Pancreas (tissue), 10 donors: ENCODE data around the gene CEBPG. TPM values are rescaled to one million over a fixed set of nuclear protein-coding genes. Genes with fewer than 3 reads are reported as not detected.

ENCODE experiments used
- ATAC-seq, 4 donors: fragments of 200-7000 bp; cut with Tn5 transposase; one replicate each; pipeline versions ENCODE4 v1.8.0 to v1.9.1; 2020; ENCODE audit warnings: mild to moderate bottlenecking in 4 of 4, moderate library complexity in 4 of 4
- DNase-seq, 6 donors: peaks; one replicate each; pipeline ENCODE4 v3.0.0-alpha.2; 2020
- FAIRE-seq: peaks from 2 replicates; lab custom pipeline; 2012; peaks lifted over from hg19 to GRCh38; lab: Jason Lieb, UNC
- H3K27ac ChIP-seq, 4 donors: fragments of 200-600 bp; sonication (generic); 1 replicate in 3 of 4; 2 replicates in 1 of 4; pipeline versions ENCODE4 v1.5.0 to v1.8.0; 2020
- H3K27me3 ChIP-seq, 4 donors: fragments of 200-600 bp; one replicate each; pipeline ENCODE4 v1.8.0; 2021
- H3K36me3 ChIP-seq, 3 donors: fragments of 200-600 bp; sonication (generic) in 1 of 3; one replicate each; pipeline versions ENCODE4 v1.5.0 to v1.8.0; 2020 to 2021
- H3K4me1 ChIP-seq, 3 donors: fragments of 200-600 bp; one replicate each; pipeline ENCODE4 v1.8.0; 2021
- H3K4me3 ChIP-seq, 4 donors: fragments of 200-600 bp; sonication (generic) in 2 of 4; one replicate each; pipeline versions ENCODE4 v1.5.0 to v1.8.0; 2020 to 2021
- H3K9me3 ChIP-seq, 4 donors: fragments of 200-600 bp; one replicate each; pipeline ENCODE4 v1.8.0; 2021
- WGBS, 2 donors: extraction: QIAGEN DNeasy Blood & Tissue Kit; methylation state at CpG; one replicate each; pipeline ENCODE4 v1.1.7; 2013; 5-methylcytosine and 5-hydroxymethylcytosine counted together
- intact Hi-C, 3 donors: fragments of 100-400 bp; cut with DNase I; formaldehyde crosslinking; loops; one replicate each; pipeline versions ENCODE4 v1.11.1 to v1.14.2; 2022
- polyA plus RNA-seq, 2 donors: library from polyadenylated mRNA; stranded (reverse); fragments of 200-250 nt; gene quantifications; one replicate each; pipeline ENCODE4 v1.2.3, GENCODE V29; 2013
- total RNA-seq, 6 donors: library from RNA; stranded (reverse); fragmentation: NEBNext Ultra II Directional in 4 of 6; extraction: Animal tissue kit (Norgen Biotek cat#: 25700) in 4 of 6; gene quantifications; one replicate each; pipeline versions ENCODE4 v1.2.1 to v1.2.4, GENCODE V29; 2021 to 2023
- TF ChIP-seq, protein P1 (sequence below), 4 donors: fragments of 200-600 bp; sonication (generic) in 3 of 4; IDR thresholded peaks; one replicate each; pipeline versions ENCODE4 v1.5.0 to v1.8.0; 2021; ENCODE audit warnings: antibody characterized with exemption in 4 of 4
- donor health status: healthy with polysubstance abuse.
- donor health status: DM: no; HTN: no; CAD: no; lungs with moderate emphysema.
- donor health status: DM: no; HTN: no; CAD: no.
- donor health status: control.
- donor health status: control.
- donor health status: Bipolar disorder and iron deficiency.
- donor health status: DM: yes; HTN: yes; CAD: no.
- donor health status: DM: no; HTN: no; CAD: no.
- donor health status: DM: no; HTN: no; CAD: no.
- donor health status: DM: yes; HTN: yes; CAD: no.

The CEBPG gene
- total and polyA plus RNA-seq, 8 donors = 6.2 to 34.5 (median 9.4) TPM

GRCh38 chr19:33390101-33390907 lies 16.8 kb downstream of the CEBPG start:
- WGBS, 2 donors = 67 to 69% methylated on average over 18 to 19 of the region's 19 CpGs
- Histone ChIP-seq H3K27ac (peak overlapping the region in 2 of 4 donors; percentile 33 to 57), H3K27me3 (no peaks in the 10 kb centered on the region), H3K36me3 (no peaks in the 10 kb centered on the region), H3K9me3 (no peaks in the 10 kb centered on the region), H3K4me3 (no peak overlapping the region), H3K4me1 (peaks cover 13 to 22% (median 14%) of the 10 kb centered on the region in 3 donors)
- FAIRE-seq = no peak
- peak in 3 of 6 donors; percentile 50 to 79 (median 69) for DNase-seq
- peak in 3 of 4 donors; percentile 3 to 31 (median 3) for ATAC-seq
- intact Hi-C loops = no loop called here
- TF ChIP-seq, protein P1, sequence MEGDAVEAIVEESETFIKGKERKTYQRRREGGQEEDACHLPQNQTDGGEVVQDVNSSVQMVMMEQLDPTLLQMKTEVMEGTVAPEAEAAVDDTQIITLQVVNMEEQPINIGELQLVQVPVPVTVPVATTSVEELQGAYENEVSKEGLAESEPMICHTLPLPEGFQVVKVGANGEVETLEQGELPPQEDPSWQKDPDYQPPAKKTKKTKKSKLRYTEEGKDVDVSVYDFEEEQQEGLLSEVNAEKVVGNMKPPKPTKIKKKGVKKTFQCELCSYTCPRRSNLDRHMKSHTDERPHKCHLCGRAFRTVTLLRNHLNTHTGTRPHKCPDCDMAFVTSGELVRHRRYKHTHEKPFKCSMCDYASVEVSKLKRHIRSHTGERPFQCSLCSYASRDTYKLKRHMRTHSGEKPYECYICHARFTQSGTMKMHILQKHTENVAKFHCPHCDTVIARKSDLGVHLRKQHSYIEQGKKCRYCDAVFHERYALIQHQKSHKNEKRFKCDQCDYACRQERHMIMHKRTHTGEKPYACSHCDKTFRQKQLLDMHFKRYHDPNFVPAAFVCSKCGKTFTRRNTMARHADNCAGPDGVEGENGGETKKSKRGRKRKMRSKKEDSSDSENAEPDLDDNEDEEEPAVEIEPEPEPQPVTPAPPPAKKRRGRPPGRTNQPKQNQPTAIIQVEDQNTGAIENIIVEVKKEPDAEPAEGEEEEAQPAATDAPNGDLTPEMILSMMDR (IDR thresholded peaks at IDR 0.05) = no peak

DNA sequence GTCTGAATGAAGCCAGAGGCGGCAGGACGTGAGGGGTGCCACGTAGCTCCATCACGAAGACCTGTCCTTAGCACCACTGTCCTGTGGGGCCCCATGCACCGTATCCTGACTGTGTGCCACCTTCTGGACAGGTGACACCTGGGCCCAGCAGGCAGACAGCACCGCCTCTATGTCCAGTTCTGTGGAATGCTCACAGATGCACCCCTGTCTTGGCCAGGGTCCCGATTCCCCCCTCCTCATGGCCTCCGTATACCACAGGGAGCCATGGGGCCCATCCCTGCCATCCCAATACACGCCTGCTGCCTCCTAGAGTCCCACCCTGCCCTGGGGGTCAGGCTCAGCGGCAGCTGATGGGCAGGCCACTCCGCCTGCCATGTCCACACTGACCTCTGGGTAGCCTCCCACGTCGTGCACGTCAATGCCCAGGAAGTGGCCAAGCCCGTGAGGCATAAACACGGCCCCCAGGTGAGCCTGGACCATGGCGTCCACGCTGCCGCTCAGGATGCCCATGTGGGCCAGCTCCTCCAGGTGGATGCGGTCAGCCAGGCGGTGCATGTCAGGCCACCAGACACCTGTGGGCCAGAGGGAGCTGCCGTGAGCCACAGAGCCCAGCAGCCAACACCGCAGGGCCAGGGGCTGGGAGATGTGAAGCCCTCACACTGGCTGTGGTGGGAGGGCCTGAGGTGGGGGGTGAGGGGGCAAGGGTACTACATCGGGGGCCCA lies 17.6 kb downstream of the CEBPG start:
- Histone ChIP-seq H3K27ac (peak overlapping the region in 2 of 4 donors; percentile 33 to 44), H3K9me3 (no peaks in the 10 kb centered on the region), H3K36me3 (no peaks in the 10 kb centered on the region), H3K4me3 (no peak overlapping the region), H3K4me1 (peaks cover 13 to 22% (median 14%) of the 10 kb centered on the region in 3 donors), H3K27me3 (no peaks in the 10 kb centered on the region)
- DNase-seq (peak in 2 of 6 donors; percentile 27 to 73), FAIRE-seq (no peak), ATAC-seq (no peak)
- WGBS, 2 donors = 90 to 92% methylated on average over 23 to 24 of the region's 24 CpGs
- TF ChIP-seq, protein P1 (IDR thresholded peaks at IDR 0.05) = no peak
- intact Hi-C loops = no loop called here

DNA sequence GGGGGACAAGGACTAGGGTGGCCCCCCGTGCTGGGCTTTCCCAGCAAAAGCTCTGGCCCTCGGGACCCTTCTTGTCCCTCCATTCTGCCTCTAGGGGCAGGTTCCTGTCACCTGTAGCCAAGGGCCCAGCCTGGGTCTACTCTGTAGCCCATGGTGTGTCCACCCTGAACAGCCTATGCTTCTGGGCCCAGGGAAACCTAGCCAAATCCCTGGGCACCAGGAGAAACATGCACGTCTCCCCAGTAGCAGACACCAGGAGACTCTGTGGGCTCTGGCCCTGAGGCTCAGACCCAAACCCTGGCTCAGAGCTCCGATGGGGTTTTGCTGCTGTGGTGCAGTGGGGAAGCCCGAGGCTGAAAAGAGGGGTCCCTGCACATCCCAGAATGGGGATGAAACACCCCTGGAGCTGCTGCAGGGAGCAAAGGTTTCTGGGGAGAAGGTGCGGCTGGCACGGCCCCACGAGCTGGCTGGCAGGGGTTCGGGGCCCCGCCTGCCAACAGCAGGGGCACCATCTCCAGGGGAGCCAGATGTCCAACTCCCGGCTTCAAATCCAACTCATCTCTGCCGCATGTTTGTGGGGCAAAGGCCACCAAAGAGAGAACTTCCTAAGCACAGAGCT lies 18.2 kb downstream of the CEBPG start:
- WGBS, 2 donors = 72 to 78% methylated on average over 12 of the region's 12 CpGs
- peaks cover 13 to 22% (median 14%) of the 10 kb centered on the region in 3 donors for H3K4me1 ChIP-seq
- DNase-seq (peak in 1 of 6 donors; percentile 31), ATAC-seq (no peak), FAIRE-seq (no peak)
- TF ChIP-seq, protein P1 (IDR thresholded peaks at IDR 0.05) = no peak
- H3K4me3 ChIP-seq = no peak overlapping the region
- H3K9me3 ChIP-seq = no peaks in the 10 kb centered on the region
- intact Hi-C loops = no loop called here
- H3K27me3 ChIP-seq = no peaks in the 10 kb centered on the region
- H3K36me3 ChIP-seq = no peaks in the 10 kb centered on the region
- no peak overlapping the region for H3K27ac ChIP-seq

GRCh38 chr19:33392341-33393285 lies 19.1 kb downstream of the CEBPG start:
- ATAC-seq (peak; percentile 40 to 73 (median 58)), DNase-seq (peak; percentile 54 to 92 (median 76)), FAIRE-seq (no peak)
- no peaks in the 10 kb centered on the region for H3K9me3 ChIP-seq
- WGBS, 2 donors = 45% methylated on average over 36 to 39 of the region's 39 CpGs
- TF ChIP-seq, protein P1 (IDR thresholded peaks at IDR 0.05) = no peak
- H3K4me3 ChIP-seq = no peak overlapping the region
- H3K27me3 ChIP-seq = no peaks in the 10 kb centered on the region
- intact Hi-C loops = no loop called here
- H3K4me1 ChIP-seq = peaks cover 13 to 22% (median 14%) of the 10 kb centered on the region in 3 donors
- no peak overlapping the region for H3K27ac ChIP-seq
- no peaks in the 10 kb centered on the region for H3K36me3 ChIP-seq
